ENCODE data around the gene RFX2.

Gene RFX2

DNA sequence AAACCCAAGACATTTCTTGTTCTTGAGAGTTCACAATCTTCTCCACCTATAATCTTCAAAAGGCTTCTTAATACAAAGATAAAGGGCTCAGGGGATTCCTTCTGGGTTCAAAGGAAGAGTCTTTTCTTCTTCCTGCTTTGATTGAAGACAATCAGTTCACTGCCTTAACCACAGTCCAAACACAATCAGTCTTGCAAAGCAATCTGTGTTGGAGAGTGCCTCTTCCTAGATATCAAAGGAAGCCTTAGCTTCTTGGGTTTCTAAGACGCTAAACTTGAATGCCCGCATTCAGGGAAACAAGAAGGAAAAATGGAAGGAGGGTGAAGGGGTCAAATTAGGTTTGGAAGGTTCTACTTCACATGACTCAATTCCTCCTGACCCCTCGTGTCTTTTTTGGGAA, 159.6 kb downstream of the RFX2 start:
- no peak for DNase-seq

DNA sequence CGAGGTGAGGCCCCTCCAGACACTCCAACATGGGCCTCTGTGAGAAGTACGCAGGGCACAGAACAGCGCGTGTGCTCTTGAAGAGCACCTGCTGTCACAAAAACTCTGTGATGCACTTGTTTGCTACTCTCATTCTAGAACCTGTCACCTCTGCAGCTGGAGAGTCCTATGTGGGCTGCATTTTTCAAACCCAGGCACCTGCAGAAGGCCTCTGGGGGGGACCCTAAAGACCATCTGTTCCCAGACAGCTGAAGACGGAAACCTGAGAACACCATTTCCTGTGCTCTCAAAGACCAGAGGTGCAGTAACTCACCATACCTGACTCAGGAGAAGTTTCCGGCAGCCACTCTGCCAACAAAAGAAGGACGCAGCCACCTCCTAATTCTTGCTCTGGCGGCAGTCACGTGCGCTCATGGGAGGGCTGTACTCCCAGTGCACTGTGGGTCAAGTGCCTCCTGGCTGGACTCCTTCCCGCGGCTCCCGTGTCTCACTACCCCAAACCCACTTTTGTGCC, 160.5 kb downstream of the RFX2 start:
- DNase-seq, result peak; percentile 73

DNA sequence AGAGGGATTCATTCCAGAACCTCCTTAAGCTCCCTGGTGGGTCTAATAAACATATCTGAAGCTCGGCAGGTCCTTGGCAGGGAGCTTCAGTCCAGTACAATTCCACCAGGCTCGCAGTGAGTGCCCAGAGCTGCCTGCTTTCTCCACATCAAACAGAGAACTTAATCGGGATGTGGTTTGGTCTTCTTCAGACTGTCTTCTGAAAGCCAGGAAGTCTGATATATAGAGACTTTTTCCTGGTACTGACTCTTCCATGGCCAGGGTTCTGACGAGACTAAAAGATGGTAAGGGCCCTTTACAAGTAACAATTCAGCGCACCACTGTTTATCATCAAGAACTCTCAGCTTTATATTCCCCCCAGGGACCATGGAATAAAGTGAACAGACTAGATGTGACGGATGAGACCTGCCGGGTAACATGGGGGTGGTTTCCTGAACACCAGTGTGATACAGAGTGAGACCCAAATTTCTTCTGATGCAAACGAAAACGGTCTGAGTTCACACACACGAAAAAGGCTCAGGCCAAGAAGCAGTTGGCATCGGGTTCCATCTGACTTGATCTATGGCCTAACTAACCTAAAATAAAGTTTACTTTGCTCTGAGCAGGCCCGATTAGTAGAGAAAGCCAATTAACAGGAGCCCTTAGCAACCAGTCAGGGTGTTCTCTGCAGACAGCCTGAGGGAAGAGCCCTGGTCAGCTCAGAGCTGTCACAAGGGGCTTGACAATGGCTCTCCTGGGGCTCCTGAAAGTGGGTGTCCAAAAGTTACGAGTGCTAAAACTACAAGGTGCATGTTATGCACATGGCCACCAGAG, 161.3 kb downstream of the RFX2 start:
- no peak for DNase-seq

DNA sequence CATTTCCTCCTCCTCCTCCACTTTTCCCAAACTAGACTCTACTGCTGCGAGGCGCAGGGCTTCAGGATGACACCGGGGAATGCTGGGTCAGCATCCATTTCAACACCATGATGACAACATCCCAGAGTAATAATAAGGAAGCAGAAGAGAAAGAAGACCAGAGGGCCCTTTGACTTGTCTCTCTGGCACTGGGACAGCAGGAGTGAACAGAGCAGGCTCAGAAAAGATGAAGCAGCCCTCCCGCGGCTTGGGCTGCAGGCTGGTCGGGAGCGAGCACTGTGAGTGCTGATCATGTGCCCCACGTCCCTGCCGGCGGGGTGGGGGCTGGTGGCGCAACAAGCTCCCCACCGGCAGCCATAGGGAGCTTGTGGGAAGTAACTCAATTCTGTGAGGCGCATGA, 162.9 kb downstream of the RFX2 start:
- no peak for DNase-seq

DNA sequence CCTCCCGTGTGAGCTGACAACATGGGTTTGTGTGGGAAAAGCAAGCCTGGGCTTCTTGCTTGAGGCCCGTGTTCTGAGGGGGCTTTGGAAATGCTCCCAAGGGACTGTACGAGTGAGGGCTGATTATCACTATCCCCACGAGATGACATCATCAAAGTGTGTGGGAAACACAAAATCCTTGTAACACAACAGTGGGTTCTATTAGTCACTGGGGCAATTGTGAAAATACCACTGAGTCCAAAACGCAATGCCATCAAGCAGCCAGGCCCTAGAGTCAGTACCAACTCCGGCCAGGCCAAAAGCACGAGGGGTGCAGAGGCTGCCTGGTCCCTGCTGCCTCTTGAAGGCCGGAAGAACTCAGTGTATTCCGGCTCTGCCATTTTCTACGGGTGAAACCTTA, 166.7 kb downstream of the RFX2 start:
- no peak for DNase-seq

All from NCI-H1436 treated with DMSO at 0.1 percent for 48 hours (cell line).